Smooth muscle cell (in vitro differentiated cells): Measurements from ENCODE around the gene TAP2. TPM values are rescaled to one million over a fixed set of nuclear protein-coding genes. Genes with fewer than 3 reads are reported as not detected.

Experiments
- DNase-seq: peaks from one replicate; lab custom pipeline; 2025; ENCODE audit not compliant: unreplicated experiment; lab: John Stamatoyannopoulos, UW
- H2AFZ ChIP-seq: fragments of 200-600 bp; sonication (generic); 2 replicates; pipeline ENCODE4 v1.6.0; 2016; ENCODE audit warnings: antibody characterized with exemption, low read depth, mild to moderate bottlenecking
- H3F3A ChIP-seq: fragments of 200-600 bp; sonication (generic); 2 replicates; pipeline ENCODE4 v1.6.0; 2017; ENCODE audit warnings: antibody characterized with exemption, low read depth
- H3K27ac ChIP-seq: fragments of 200-600 bp; sonication (generic); 2 replicates; pipeline ENCODE4 v1.5.1; 2016; ENCODE audit warnings: low read depth, mild to moderate bottlenecking
- H3K27me3 ChIP-seq: fragments of 200-600 bp; sonication (generic); 2 replicates; pipeline ENCODE4 v1.6.1; 2016; ENCODE audit warnings: low read depth, mild to moderate bottlenecking
- H3K36me3 ChIP-seq: fragments of 200-600 bp; sonication (generic); 2 replicates; pipeline ENCODE4 v1.5.1; 2016; ENCODE audit warnings: low read depth
- H3K4me1 ChIP-seq: fragments of 200-600 bp; sonication (generic); 2 replicates; pipeline ENCODE4 v1.5.1; 2016; ENCODE audit warnings: low read depth
- H3K4me2 ChIP-seq: fragments of 200-600 bp; sonication (generic); 2 replicates; pipeline ENCODE4 v1.6.0; 2016; ENCODE audit warnings: mild to moderate bottlenecking
- H3K4me3 ChIP-seq: fragments of 200-600 bp; sonication (generic); 2 replicates; pipeline ENCODE4 v1.5.1; 2016; ENCODE audit warnings: mild to moderate bottlenecking
- H3K79me2 ChIP-seq: fragments of 200-600 bp; sonication (generic); 2 replicates; pipeline ENCODE4 v1.6.0; 2016; ENCODE audit warnings: low read depth, mild to moderate bottlenecking
- H3K9ac ChIP-seq: fragments of 200-600 bp; sonication (generic); 2 replicates; pipeline ENCODE4 v1.6.0; 2016; ENCODE audit warnings: low read depth
- H3K9me3 ChIP-seq: fragments of 200-600 bp; sonication (generic); replicated peaks from 2 replicates; pipeline ENCODE4 v1.5.1; 2016; ENCODE audit warnings: low read depth
- H4K20me1 ChIP-seq: fragments of 200-600 bp; sonication (generic); 2 replicates; pipeline ENCODE4 v1.6.0; 2016; ENCODE audit warnings: low read depth
- WGBS: methylation state at CpG from one replicate; pipeline ENCODE4 v1.1.7; 2016; ENCODE audit warnings: low lambda C conversion rate; 5-methylcytosine and 5-hydroxymethylcytosine counted together
- polyA plus RNA-seq: library from polyadenylated mRNA; unstranded; fragments of >200 nt; fragmentation: Nextera tagmentation; extraction: Ambion mirVana; gene quantifications from 2 replicates; pipeline ENCODE4 v1.2.1, GENCODE V29; 2016
- total RNA-seq: library from RNA; depleted of rRNA; stranded (reverse); fragments of >200 nt; gene quantifications from 2 replicates; pipeline ENCODE4 v1.2.3, GENCODE V29; 2014
- TF ChIP-seq, protein P1 (sequence below): fragments of 200-600 bp; sonication (generic); IDR thresholded peaks from 2 replicates; pipeline ENCODE4 v1.5.1; 2017; ENCODE audit warnings: borderline replicate concordance, mild to moderate bottlenecking, antibody characterized with exemption; ENCODE audit not compliant: insufficient read depth, poor library complexity, severe bottlenecking

The TAP2 gene
- total and polyA plus RNA-seq, 2 experiments from 2014 or later, result 0.40 to 6.1 TPM

DNA sequence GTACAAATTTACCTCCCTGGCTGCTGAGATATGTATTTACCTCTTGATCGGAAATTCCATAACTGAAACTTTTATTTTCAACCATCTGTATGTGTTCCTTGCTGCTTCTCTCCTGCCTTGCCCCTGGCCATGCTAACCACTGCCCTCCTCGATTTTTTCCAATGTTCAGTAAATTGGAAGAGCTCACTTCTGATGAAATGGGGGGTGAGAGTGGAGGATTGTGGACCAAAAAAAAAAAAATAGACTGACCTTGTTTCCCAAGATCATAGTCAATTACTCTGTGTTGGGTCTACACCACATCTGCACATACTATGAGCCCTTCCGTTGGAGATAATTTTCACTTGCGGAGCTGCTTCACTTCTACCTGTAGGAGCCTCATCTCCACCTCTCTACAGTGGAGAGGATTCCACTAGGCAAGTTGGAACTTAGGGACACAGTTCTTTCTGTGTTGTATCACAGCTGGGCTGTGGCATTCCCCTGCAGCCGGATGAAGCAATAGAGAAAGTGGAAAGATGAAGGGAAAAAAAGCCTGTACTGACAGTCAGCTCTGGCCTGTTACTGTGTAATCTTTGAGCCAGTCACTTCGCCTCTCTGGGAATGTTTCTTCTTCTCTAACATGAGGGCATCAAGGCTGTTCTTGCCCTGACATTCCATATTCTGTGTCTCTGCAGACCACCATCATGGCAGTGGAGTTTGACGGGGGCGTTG lies 17.1 kb upstream of the TAP2 start:
- 88% methylated on average over 8 of the region's 8 CpGs for WGBS
- Histone ChIP-seq H3K4me1 (no peaks in the 10 kb centered on the region), H3K27me3 (peaks cover 64% of the 10 kb centered on the region), H3K36me3 (no peaks in the 10 kb centered on the region), H3K27ac (no peak overlapping the region), H2AFZ (no peak overlapping the region), H3K79me2 (no peaks in the 10 kb centered on the region), H4K20me1 (no peaks in the 10 kb centered on the region), H3K4me3 (no peak overlapping the region), H3K9me3 (no peaks in the 10 kb centered on the region), H3K9ac (no peak overlapping the region), H3K4me2 (no peak overlapping the region), H3F3A (no peaks in the 10 kb centered on the region)
- TF ChIP-seq, protein P1, sequence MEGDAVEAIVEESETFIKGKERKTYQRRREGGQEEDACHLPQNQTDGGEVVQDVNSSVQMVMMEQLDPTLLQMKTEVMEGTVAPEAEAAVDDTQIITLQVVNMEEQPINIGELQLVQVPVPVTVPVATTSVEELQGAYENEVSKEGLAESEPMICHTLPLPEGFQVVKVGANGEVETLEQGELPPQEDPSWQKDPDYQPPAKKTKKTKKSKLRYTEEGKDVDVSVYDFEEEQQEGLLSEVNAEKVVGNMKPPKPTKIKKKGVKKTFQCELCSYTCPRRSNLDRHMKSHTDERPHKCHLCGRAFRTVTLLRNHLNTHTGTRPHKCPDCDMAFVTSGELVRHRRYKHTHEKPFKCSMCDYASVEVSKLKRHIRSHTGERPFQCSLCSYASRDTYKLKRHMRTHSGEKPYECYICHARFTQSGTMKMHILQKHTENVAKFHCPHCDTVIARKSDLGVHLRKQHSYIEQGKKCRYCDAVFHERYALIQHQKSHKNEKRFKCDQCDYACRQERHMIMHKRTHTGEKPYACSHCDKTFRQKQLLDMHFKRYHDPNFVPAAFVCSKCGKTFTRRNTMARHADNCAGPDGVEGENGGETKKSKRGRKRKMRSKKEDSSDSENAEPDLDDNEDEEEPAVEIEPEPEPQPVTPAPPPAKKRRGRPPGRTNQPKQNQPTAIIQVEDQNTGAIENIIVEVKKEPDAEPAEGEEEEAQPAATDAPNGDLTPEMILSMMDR, result no peak
- no peak for DNase-seq

DNA sequence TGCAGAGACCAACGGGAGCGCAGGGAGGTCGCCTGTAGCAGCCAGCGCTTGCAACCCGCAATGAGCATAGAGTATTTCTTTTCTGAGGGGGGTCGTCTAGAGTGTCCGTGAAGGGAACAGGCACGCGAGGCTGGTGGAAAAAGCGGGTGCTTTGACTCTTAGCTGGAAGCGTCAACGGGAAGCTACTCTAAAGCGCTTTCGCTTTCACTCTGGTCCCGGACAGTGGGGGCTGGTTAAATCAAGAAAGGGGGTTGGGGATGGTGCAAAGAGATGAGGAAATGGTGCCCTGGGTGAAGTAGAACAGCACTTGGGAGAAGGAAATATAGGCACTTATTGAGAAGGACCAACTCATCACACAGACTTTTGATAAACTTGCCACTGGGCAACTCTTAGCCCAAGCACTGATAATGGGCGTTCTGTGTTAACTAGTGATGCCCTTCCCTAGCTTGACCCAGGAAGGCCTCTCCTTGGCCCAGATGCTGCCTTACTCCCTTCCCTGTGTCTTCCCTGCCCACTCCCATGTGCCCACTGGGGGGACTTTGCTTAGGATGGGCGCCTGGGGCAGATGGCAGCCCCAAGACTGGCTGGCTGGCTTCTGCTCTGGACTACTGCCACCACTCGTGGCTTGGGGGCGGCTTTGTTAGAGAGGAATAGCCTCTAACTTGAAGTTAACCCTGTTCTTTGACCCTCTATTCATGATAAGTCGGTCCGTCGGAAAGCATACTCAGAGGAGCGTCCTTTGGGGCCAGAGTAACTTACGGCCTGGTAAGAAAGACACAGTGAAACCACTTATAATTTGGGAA lies 16.0 kb upstream of the TAP2 start:
- Histone ChIP-seq H3K4me1 (no peaks in the 10 kb centered on the region), H2AFZ (peak overlapping the region; percentile 73), H3K9me3 (no peaks in the 10 kb centered on the region), H4K20me1 (no peaks in the 10 kb centered on the region), H3K27ac (no peak overlapping the region), H3K27me3 (peaks cover 68% of the 10 kb centered on the region), H3K36me3 (no peaks in the 10 kb centered on the region), H3K9ac (no peak overlapping the region), H3K79me2 (no peaks in the 10 kb centered on the region), H3F3A (no peaks in the 10 kb centered on the region), H3K4me2 (peak overlapping the region; percentile 88), H3K4me3 (peak overlapping the region; percentile 70)
- DNase-seq, result no peak
- 41% methylated on average over 21 of the region's 24 CpGs for WGBS
- TF ChIP-seq, protein P1, result no peak

DNA sequence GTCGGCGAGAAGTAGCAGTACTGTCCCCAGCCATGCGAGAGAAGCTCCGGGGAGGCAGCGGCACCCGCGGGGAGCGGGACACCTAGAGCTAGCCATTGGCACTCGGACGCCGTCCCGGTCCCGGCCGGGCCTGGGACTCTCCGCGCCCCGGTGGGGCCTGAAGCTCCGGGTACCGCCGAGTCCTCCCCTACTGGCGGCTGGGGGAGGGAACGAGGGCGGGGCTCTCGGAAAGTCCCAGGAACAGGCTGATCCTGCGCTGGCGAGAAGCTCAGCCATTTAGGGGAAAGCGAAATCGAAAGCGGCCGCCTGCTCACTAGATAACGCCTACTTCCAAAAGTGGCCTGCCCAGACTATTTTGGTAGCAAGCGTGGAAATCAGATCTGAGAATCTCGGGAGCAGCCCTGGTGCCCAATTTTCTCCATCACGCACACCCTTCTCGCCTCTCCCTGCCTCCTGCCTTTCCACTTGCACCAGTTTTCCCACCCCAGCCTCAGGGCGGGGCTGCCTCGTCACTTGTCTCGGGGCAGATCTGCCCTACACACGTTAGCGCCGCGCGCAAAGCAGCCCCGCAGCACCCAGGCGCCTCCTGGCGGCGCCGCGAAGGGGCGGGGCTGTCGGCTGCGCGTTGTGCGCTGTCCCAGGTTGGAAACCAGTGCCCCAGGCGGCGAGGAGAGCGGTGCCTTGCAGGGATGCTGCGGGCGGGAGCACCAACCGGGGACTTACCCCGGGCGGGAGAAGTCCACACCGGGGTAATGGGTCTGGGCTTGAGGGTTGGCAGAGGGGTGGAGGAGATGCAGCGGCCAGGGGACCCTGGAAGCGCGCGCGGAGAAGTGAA lies 15.2 kb upstream of the TAP2 start, which contains the start of the genes PSMB9 and TAP1:
TSS of gene PSMB9 (plus strand) at position 652 of the 835 bp plus-strand sequence. CDS start at position 690, 38 bp downstream.
TSS of gene TAP1 (minus strand) at position 164 of the 835 bp plus-strand sequence. CDS start at position 96, 68 bp downstream.
- no peaks in the 10 kb centered on the region for H3K4me1 ChIP-seq
- no peaks in the 10 kb centered on the region for H3K36me3 ChIP-seq
- H3K9ac ChIP-seq, result peak within 1 kb of the TSS; percentile 13
- H3K27me3 ChIP-seq, result peaks cover 68% of the 10 kb centered on the region
- H3K79me2 ChIP-seq, result no peaks in the 10 kb centered on the region
- no peaks in the 10 kb centered on the region for H3F3A ChIP-seq
- peak within 1 kb of the TSS; percentile 88 for H3K4me2 ChIP-seq
- H3K27ac ChIP-seq, result peak within 1 kb of the TSS; percentile 8
- peak within 1 kb of the TSS; percentile 73 for H2AFZ ChIP-seq
- H4K20me1 ChIP-seq, result no peaks in the 10 kb centered on the region
- no peaks in the 10 kb centered on the region for H3K9me3 ChIP-seq
- peak within 1 kb of the TSS; percentile 70 for H3K4me3 ChIP-seq
- peak; percentile 97 for DNase-seq
- under 1% methylated on average over 66 of the region's 68 CpGs for WGBS
- TF ChIP-seq, protein P1, result peak; percentile 50
